Large intestine (tissue), 1 donor: ENCODE results near the gene ERN2. TPM values are rescaled to one million over a fixed set of nuclear protein-coding genes. Genes with fewer than 3 reads are reported as not detected.

ENCODE experiments used
- polyA plus RNA-seq: library from polyadenylated mRNA; unstranded; fragments of 120-200 nt; gene quantifications from one replicate; pipeline ENCODE4 v1.2.1, GENCODE V29; 2013

ERN2 gene
- polyA plus RNA-seq, 1 donor: 17.6 TPM

Other genes with a start within 250 kb of the ERN2 start
- gene GGA2, start 202.7 kb downstream of the ERN2 start, polyA plus RNA-seq: 88.5 TPM
- 23.0 TPM for gene EARS2, start 155.9 kb downstream of the ERN2 start, polyA plus RNA-seq
- gene UBFD1, start 155.5 kb downstream of the ERN2 start, polyA plus RNA-seq: 44.3 TPM
- gene NDUFAB1, start 116.9 kb downstream of the ERN2 start, polyA plus RNA-seq: 117 TPM
- gene PALB2, start 71.9 kb downstream of the ERN2 start, polyA plus RNA-seq: 17.3 TPM
- gene DCTN5, start 71.8 kb downstream of the ERN2 start, polyA plus RNA-seq: 54.0 TPM
- 13.0 TPM for gene PLK1, start 34.3 kb downstream of the ERN2 start, polyA plus RNA-seq
- 195 TPM for gene CHP2, start 41.8 kb upstream of the ERN2 start, polyA plus RNA-seq
- 3.1 TPM for gene PRKCB, start 122.8 kb upstream of the ERN2 start, polyA plus RNA-seq